Left renal cortex interstitium (tissue), 4 donors: ENCODE measurements around the gene DGKA. TPM values are rescaled to one million over a fixed set of nuclear protein-coding genes. Genes with fewer than 3 reads are reported as not detected.
"Not testable (repeated sequence)": the region's sequence is repeated elsewhere in the genome, so short reads cannot be mapped to it uniquely, and the experiment has no call there.

Source experiments
- DNase-seq, 4 donors: peaks; one replicate each; pipeline ENCODE4 v3.0.0-alpha.2; 2013; ENCODE audit warnings: low read depth in 4 of 4, low spot score in 2 of 4, missing footprints in 1 of 4
- polyA plus RNA-seq, 4 donors: library from polyadenylated mRNA; unstranded; fragments of 120-200 nt; gene quantifications; one replicate each; pipeline ENCODE4 v1.2.1, GENCODE V29; 2013; ENCODE audit not compliant: insufficient read length in 4 of 4

Gene DGKA
- polyA plus RNA-seq, 4 donors, result 15.8 to 26.4 (median 21.8) TPM

- no peak for DNase-seq
These were observed 64.4 kb downstream of the DGKA start for GRCh38 chr12:55995366-55995765.

GRCh38 chr12:55996201-55996714, 65.3 kb downstream of the DGKA start:
- DNase-seq, result peak in 1 of 4 donors; percentile 70

DNA sequence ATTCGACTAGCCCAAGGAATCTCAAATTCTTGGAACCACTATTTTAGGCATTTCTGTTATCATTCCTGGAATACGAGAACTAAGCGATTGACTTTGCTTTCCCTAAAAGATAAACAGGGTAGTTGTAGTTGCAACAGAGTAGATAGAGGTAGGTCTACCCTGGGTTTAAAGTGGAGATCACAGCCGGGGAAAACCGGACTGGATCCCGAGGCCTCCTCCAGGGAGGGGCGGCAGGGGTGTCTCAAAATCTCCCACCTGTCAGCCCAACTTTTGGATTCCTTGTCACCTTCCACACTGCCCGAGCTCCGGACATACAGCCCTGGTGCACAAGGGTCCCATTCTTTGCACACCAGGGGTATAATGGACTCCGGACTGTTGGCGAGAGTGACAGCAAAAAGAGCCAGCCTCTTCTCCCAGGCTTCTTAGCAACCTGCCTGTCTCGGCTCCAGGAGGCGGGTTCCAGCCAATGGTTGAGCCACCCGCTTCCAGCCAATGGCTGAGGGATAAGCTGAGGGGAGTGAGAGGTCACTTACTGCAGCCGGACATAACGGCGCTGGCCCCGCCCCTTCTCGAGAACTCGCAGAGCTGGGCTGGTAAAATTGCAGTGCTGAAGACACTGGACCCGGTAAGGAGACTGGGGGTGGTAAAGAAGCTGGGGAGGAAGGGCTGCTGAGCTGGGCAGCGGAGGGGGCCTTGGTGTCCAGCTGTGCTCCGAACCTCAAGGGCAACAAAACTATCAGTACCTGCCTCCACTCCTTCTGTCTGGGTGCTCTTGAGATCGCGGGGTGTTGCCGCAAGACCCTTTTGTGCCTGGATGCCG, 66.0 kb downstream of the DGKA start, which contains the start of gene SUOX:
SUOX (plus strand) TSS at position 562 of the 820 bp plus-strand sequence. CDS start 4,946 bp downstream, outside the sequence.
- peak; percentile 75 to 95 (median 88) for DNase-seq

GRCh38 chr12:55997535-55997859, 66.5 kb downstream of the DGKA start:
- DNase-seq, result no peak

DNA sequence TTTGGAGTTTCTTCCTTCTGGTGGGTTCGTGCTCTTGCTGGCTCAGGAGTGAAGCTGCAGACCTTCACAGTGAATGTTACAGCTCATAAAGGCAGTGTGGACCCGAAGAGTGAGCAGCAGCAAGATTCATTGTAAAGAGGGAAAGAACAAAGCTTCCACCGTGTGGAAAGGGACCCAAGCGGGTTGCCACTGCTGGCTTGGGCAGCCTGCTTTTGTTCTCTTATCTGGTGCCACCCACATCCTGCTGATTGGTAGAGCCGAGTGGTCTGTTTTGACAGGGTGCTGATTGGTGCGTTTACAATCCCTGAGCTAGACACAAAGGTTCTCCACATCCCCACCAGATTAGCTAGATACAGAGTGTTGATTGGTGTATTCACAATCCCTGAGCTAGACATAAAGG, 68.6 kb downstream of the DGKA start:
- DNase-seq, result not testable (repeated sequence)

DNA sequence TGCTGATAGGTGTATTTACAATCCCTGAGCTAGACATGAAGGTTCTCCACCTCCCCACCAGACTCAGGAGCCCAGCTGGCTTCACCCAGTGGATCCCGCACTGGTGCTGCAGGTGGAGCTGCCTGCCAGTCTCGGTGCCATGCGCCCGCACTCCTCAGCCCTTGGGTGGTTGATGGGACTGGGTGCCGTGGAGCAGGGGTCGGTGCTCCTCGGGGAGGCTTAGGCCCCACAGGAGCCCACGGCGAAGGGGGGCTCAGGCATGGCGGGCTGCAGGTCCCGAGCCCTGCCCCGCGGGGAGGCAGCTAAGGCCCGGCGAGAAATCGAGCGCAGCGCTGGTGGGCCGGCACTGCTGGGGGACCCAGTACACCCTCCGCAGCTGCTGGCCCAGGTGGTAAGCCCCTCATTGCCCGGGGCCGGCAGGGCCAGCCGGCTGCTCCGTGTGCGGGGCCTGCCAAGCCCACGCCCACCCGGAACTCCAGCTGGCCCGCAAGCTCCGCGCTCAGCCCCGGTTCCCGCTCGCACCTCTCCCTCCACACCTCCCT, 69.1 kb downstream of the DGKA start:
- DNase-seq, result not testable (repeated sequence)

GRCh38 chr12:56001487-56002100, 70.6 kb downstream of the DGKA start:
- DNase-seq, result no peak

DNA sequence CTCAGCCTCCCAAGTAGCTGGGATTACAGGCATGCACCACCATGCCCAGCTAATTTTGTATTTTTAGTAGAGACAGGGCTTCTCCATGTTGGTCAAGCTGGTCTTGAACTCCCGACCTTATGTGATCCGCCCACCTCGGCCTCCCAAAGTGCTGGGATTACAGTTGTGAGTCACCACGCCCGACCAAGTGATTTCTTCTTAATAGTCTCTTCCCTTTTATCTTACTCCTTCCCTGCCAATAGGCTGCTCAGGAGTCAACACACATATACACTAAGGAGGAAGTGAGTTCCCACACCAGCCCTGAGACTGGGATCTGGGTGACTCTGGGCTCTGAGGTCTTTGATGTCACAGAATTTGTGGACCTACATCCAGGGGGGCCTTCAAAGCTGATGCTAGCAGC, 72.4 kb downstream of the DGKA start:
- not testable (repeated sequence) for DNase-seq

Other genes with a start within 250 kb of the DGKA start
- 10 to 100 TPM; 20.1 to 54.8 (median 33.9) TPM for gene ITGA7, start 223.3 kb upstream of the DGKA start, polyA plus RNA-seq
- gene BLOC1S1, start 215.1 kb upstream of the DGKA start, polyA plus RNA-seq, result 100 to 1,000 TPM; 115 to 162 (median 121) TPM
- 10 to 100 TPM; 18.7 to 39.4 (median 30.1) TPM for gene RDH5, start 210.8 kb upstream of the DGKA start, polyA plus RNA-seq
- gene CD63, start 202.2 kb upstream of the DGKA start, polyA plus RNA-seq, result 100 to 1,000 TPM; 607 to 729 (median 660) TPM
- gene GDF11, start 188.0 kb upstream of the DGKA start, polyA plus RNA-seq, result 10 to 100 TPM; 18.2 to 29.2 (median 23.1) TPM
- gene SARNP, start 113.4 kb upstream of the DGKA start, polyA plus RNA-seq, result 100 to 1,000 TPM in 3 of 4 donors, 10 to 100 TPM in 1; 98.8 to 156 (median 114) TPM
- gene ORMDL2, start 113.1 kb upstream of the DGKA start, polyA plus RNA-seq, result 10 to 100 TPM; 27.9 to 37.4 (median 31.0) TPM
- gene DNAJC14, start 101.6 kb upstream of the DGKA start, polyA plus RNA-seq, result 10 to 100 TPM; 40.0 to 51.0 (median 45.3) TPM
- gene MMP19, start 88.2 kb upstream of the DGKA start, polyA plus RNA-seq, result 1 to 10 TPM in 2 of 4 donors, under 1 TPM in 2; 0.69 to 1.2 (median 1.0) TPM
- 10 to 100 TPM; 34.9 to 41.9 (median 36.4) TPM for gene PYM1, start 3.3 kb upstream of the DGKA start, polyA plus RNA-seq
- gene PMEL, start 34.9 kb downstream of the DGKA start, polyA plus RNA-seq, result 1 to 10 TPM; 3.3 to 4.6 (median 4.2) TPM
- 10 to 100 TPM; 52.0 to 75.1 (median 67.0) TPM for gene CDK2, start 35.7 kb downstream of the DGKA start, polyA plus RNA-seq
- gene RAB5B, start 42.9 kb downstream of the DGKA start, polyA plus RNA-seq, result 100 to 1,000 TPM; 155 to 162 (median 160) TPM
- 10 to 100 TPM; 40.9 to 57.7 (median 52.6) TPM for gene SUOX, start 66.1 kb downstream of the DGKA start, polyA plus RNA-seq
- gene IKZF4, start 89.9 kb downstream of the DGKA start, polyA plus RNA-seq, result 10 to 100 TPM; 13.9 to 26.8 (median 19.6) TPM
- 100 to 1,000 TPM; 119 to 541 (median 268) TPM for gene RPS26, start 110.8 kb downstream of the DGKA start, polyA plus RNA-seq
- gene ERBB3, start 149.0 kb downstream of the DGKA start, polyA plus RNA-seq, result 100 to 1,000 TPM in 1 of 4 donors, 10 to 100 TPM in 3; 57.6 to 108 (median 87.7) TPM
- gene PA2G4, start 173.4 kb downstream of the DGKA start, polyA plus RNA-seq, result 100 to 1,000 TPM; 148 to 165 (median 156) TPM
- gene RPL41, start 185.5 kb downstream of the DGKA start, polyA plus RNA-seq, result 1,000 to 10,000 TPM; 4,437 to 5,971 (median 5,319) TPM
- 1 to 10 TPM; 5.8 to 8.4 (median 6.2) TPM for gene ZC3H10, start 187.1 kb downstream of the DGKA start, polyA plus RNA-seq
- gene ESYT1, start 197.1 kb downstream of the DGKA start, polyA plus RNA-seq, result 10 to 100 TPM; 74.7 to 87.1 (median 75.3) TPM
- 100 to 1,000 TPM; 158 to 212 (median 171) TPM for gene MYL6B, start 221.4 kb downstream of the DGKA start, polyA plus RNA-seq
- gene MYL6, start 227.2 kb downstream of the DGKA start, polyA plus RNA-seq, result 1,000 to 10,000 TPM; 1,610 to 2,370 (median 1,767) TPM